Skin of body (tissue), 2 donors: ENCODE data around the gene SLC35D2. TPM values are rescaled to one million over a fixed set of nuclear protein-coding genes. Genes with fewer than 3 reads are reported as not detected.
A peak's percentile ranks its signal among the peaks of the same experiment; 100 is the strongest.
"Not testable (repeated sequence)": the region's sequence is repeated elsewhere in the genome, so short reads cannot be mapped to it uniquely, and the experiment has no call there.

Experiments used
- DNase-seq: peaks from one replicate; lab custom pipeline; 2025; lab: John Stamatoyannopoulos, UW
- total RNA-seq: library from RNA; depleted of rRNA; stranded (reverse); fragments of >200 nt; gene quantifications from one replicate; pipeline ENCODE4 v1.2.3, GENCODE V29; 2014

SLC35D2 gene
- total RNA-seq, 1 donor from 2014 or later, result 8.0 TPM

DNA sequence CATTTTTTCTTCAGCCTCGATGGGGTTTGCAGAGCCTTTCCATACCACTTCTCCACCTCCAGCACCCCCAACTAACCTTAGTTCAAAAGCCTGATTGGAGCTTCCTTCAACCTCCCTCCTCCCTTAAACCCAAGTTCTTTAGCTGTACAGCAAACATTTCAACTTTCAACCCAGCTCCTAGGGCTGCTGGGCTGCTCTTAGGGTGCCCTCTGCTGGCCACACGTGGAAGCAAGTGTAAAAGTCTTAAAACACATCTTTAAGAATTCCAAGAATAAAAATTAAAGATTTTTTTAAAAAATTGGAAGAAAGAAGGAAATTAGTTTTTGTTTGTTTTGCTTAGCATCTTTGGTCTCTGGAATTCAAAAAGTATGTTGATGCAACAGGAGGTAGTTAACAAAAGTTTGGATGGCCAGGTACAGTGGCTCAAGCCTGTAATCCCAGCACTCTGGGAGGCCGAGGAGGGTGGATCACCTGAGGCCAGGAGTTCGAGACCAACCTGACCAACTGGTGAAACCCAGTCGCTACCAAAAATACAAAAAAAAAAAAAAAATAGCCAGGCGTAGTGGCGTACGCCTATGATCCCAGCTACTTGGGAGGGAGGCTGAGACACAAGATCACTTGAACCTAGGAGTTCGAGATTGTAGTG is 66.1 kb downstream of the SLC35D2 start:
- DNase-seq, result peak; percentile 44

GRCh38 chr9:96309850-96310249 is 73.7 kb downstream of the SLC35D2 start:
- DNase-seq, result no peak

GRCh38 chr9:96306958-96307357 is 76.6 kb downstream of the SLC35D2 start:
- not testable (repeated sequence) for DNase-seq

- DNase-seq, result no peak
Measured at GRCh38 chr9:96305171-96305570, 78.3 kb downstream of the SLC35D2 start.

DNA sequence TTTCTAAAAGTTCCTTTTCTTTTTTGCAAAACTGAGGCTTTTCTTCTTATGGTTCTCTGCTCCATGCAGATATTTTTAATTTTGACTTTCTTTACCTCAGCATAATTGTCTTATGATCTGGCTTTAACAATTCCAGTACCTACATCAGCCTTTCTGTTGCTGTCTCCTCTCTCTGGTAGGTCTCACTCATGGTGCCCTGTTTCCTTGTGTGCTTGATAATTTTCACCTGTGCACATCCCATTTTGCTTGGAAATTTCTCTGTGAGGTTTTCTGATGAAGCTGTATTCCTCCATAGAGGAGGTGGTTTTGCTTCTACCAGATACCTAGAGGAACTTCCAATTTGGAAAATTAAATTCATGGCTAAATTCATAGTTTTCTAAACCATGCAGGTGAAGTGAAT is 79.3 kb downstream of the SLC35D2 start:
- no peak for DNase-seq

- DNase-seq, result no peak
Measured at GRCh38 chr9:96302021-96302420, 81.5 kb downstream of the SLC35D2 start, which contains the start of gene HSD17B3. HSD17B3 (minus strand) TSS chr9:96302176; CDS start chr9:96302104, 72 bp downstream.

DNA sequence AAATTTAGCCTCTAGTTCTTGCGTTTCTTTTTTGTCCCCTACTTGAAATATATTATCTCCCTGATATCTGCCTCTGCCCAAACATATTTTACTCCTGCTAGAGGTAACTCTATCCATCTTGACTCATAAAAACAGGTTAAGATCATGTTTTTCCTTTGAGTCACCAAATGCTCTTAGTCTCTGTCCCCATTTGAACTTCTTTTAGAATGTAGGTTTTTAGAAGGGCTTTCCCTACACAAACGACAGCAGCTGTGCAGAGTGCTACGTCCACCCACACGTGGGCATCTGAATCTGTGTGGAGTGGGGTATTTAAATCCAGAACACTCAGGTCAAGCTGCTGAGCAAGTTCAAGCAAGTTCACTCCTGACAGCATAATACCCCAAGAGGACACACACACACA is 83.7 kb downstream of the SLC35D2 start:
- no peak for DNase-seq

DNA sequence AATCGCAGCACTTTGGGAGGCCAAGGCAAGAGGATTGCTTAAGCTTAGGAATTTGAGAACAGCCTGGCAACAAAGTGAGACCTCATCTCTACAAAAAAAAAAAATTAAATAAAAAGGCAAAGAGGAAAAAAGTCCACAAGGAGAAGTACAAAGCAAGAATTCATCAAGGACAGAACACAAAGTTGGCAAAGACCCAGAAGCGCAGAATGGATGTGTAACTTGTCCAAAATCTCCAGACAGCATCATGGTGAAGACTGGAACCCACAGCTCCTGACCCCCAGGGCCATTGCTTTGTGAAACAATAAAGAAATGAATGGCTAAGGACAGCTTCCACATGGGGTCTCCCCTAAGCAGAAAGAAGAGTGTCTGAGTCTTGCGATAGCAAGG is 89.4 kb downstream of the SLC35D2 start:
- no peak for DNase-seq

- DNase-seq, result no peak
Measured at GRCh38 chr9:96293498-96294158, 89.9 kb downstream of the SLC35D2 start.

DNA sequence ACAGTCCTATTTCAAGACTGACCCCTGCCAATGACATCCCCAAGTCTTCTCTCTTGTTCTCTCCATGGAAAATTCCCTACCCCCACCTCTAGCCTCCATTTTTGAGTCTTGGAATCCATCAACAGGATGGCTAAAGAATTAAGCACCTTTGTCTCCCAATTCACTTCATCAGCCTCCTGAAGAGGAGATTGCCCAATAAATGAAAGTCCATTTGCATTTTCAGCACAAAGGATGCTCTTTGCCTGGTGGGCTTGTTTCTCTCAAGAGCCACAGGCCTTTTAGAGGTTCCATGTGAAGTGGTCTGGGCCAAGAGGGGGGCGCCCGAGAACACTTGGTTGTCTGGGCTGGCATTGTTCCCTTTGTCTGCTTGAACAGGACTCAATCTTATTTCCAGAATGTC is 94.1 kb downstream of the SLC35D2 start:
- no peak for DNase-seq

GRCh38 chr9:96281641-96282040 is 101.9 kb downstream of the SLC35D2 start:
- no peak for DNase-seq

GRCh38 chr9:96279932-96280331 is 103.6 kb downstream of the SLC35D2 start:
- no peak for DNase-seq

DNA sequence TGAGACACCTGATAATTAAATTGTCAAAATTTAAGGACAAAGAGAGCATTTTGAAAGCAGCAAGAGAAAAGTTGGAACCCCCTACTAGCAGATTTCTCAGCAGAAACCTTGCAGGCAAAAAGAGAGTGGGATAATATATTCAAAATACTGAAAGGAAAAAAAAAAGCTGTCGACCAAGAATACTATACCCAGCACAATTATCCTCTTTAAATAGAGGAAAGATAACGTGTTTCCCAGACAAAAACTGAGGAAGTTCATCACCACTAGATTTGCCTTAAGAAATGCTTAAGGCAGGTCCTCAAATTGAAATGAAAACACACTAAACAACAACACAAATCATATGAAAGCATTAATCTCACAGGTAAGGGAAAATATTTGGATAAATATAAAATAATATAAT is 108.6 kb downstream of the SLC35D2 start:
- DNase-seq, result no peak

Other genes starting within 250 kb of the SLC35D2 start
- gene HSD17B3, start 81.5 kb downstream of the SLC35D2 start, total RNA-seq, result 0.59 TPM
- 7.5 TPM for gene ZNF367, start 34.7 kb upstream of the SLC35D2 start, total RNA-seq
- 8.5 TPM for gene HABP4, start 66.5 kb upstream of the SLC35D2 start, total RNA-seq
- gene CDC14B, start 236.1 kb upstream of the SLC35D2 start, total RNA-seq, result 26.0 TPM